HCT116 (cell line): ENCODE data around the gene ZNF330. TPM values are rescaled to one million over a fixed set of nuclear protein-coding genes. Genes with fewer than 3 reads are reported as not detected.

ENCODE experiments used
- ATAC-seq: fragments of 200-7000 bp; cut with Tn5 transposase; 2 replicates; pipeline ENCODE4 v1.9.1; 2020; ENCODE audit warnings: mild to moderate bottlenecking, moderate library complexity
- BruUV-seq: library from RNA; stranded (reverse); fragments of 400-500 nt; replicated peaks from 2 replicates; lab custom pipeline; 2021; lab: Mats Ljungman, UMichigan
- CTCF ChIA-PET: fragments of 300-600 bp; sonication (Branson Sonifier 250); formaldehyde crosslinking; loops from one replicate; lab custom pipeline; 2021; ENCODE audit warnings: antibody characterized with exemption; lab: Charles Lee
- POLR2A ChIA-PET: fragments of 300-600, 350-600 bp; sonication (Branson Sonifier 250); formaldehyde crosslinking; loops from one replicate; lab custom pipeline; 2021; ENCODE audit warnings: antibody characterized with exemption; lab: Charles Lee
- RAD21 ChIA-PET, 2 experiments: fragments of 300-600 bp; sonication (Branson Sonifier 250); formaldehyde crosslinking; loops; one replicate each; lab custom pipeline; 2023; ENCODE audit warnings: low total read pairs in 2 of 2; ENCODE audit not compliant: uncharacterized antibody in 2 of 2, unreplicated experiment in 2 of 2, low non-redundant PET in 1 of 2; lab: Charles Lee
- DNase-seq: peaks from one replicate; pipeline ENCODE4 v3.0.0-alpha.2; 2010; ENCODE audit warnings: low read depth, low spot score
- H2AFZ ChIP-seq: fragments of 200-600 bp; shearing (Covaris generic), sonication (generic); 2 replicates; pipeline ENCODE4 v1.6.1; 2017; ENCODE audit warnings: low read depth, mixed run types, mixed read lengths, antibody characterized with exemption, low read length; ENCODE audit not compliant: poor library complexity, severe bottlenecking
- H3K27ac ChIP-seq: 2 replicates; pipeline ENCODE4 v1.5.1; 2012; ENCODE audit warnings: low read depth, low read length
- H3K27me3 ChIP-seq: fragments of 200-600 bp; sonication (generic); 2 replicates; pipeline ENCODE4 v1.6.1; 2016; ENCODE audit warnings: mixed run types, low read length, mixed read lengths; ENCODE audit not compliant: insufficient read depth
- H3K36me3 ChIP-seq, 2 experiments: fragments of 200-500 bp in 1 of 2; fragments of 200-600 bp in 1 of 2; sonication (Bioruptor generic) in 1 of 2; sonication (generic) in 1 of 2; 2 replicates each; pipeline versions ENCODE4 v1.5.1 to v1.6.1; 2014 to 2016; ENCODE audit warnings: low read length in 2 of 2, inconsistent platforms in 1 of 2, mixed read lengths in 1 of 2, mixed run types in 1 of 2; ENCODE audit not compliant: insufficient read depth in 2 of 2, control insufficient read depth in 1 of 2
- H3K4me1 ChIP-seq, 2 experiments: fragments of 200-600 bp in 1 of 2; sonication (generic) in 1 of 2; 2 replicates each; pipeline versions ENCODE4 v1.5.1 to v1.6.1; 2012 to 2017; ENCODE audit warnings: low read length in 2 of 2, inconsistent platforms in 1 of 2, mild to moderate bottlenecking in 1 of 2, mixed read lengths in 1 of 2, mixed run types in 1 of 2, moderate library complexity in 1 of 2; ENCODE audit not compliant: insufficient read depth in 2 of 2, control insufficient read depth in 1 of 2
- H3K4me2 ChIP-seq: fragments of 200-600 bp; sonication (generic); 2 replicates; pipeline ENCODE4 v1.6.1; 2017; ENCODE audit warnings: mixed run types, low read length, mixed read lengths
- H3K4me3 ChIP-seq, 2 experiments: fragments of 200-600 bp in 1 of 2; sonication (generic) in 1 of 2; replicated peaks in 1 of 2; 2 replicates each; pipeline ENCODE4 v1.5.1; 2011 to 2016; ENCODE audit warnings: low read length in 2 of 2, control low read depth in 1 of 2, low read depth in 1 of 2, mild to moderate bottlenecking in 1 of 2, mixed read lengths in 1 of 2, mixed run types in 1 of 2
- H3K79me2 ChIP-seq: fragments of 200-600 bp; sonication (generic); 2 replicates; pipeline ENCODE4 v1.6.1; 2017; ENCODE audit warnings: mild to moderate bottlenecking, mixed run types, low read length, moderate library complexity, mixed read lengths; ENCODE audit not compliant: insufficient read depth
- H3K9ac ChIP-seq: fragments of 200-600 bp; sonication (generic); 2 replicates; pipeline ENCODE4 v1.6.1; 2016; ENCODE audit warnings: low read length, mixed read lengths
- H3K9me2 ChIP-seq: fragments of 200-600 bp; sonication (generic), shearing (Covaris generic); 2 replicates; pipeline ENCODE4 v1.6.1; 2017; ENCODE audit warnings: mixed run types, mild to moderate bottlenecking, moderate library complexity; ENCODE audit not compliant: insufficient read depth
- H3K9me3 ChIP-seq, 2 experiments: fragments of 200-500 bp in 1 of 2; fragments of 200-600 bp in 1 of 2; sonication (Bioruptor generic) in 1 of 2; sonication (generic) in 1 of 2; 2 replicates each; pipeline ENCODE4 v1.6.1; 2014 to 2017; ENCODE audit warnings: low read length in 2 of 2, mixed read lengths in 2 of 2, inconsistent platforms in 1 of 2, low read depth in 1 of 2, mild to moderate bottlenecking in 1 of 2, mixed run types in 1 of 2, moderate library complexity in 1 of 2; ENCODE audit not compliant: control insufficient read depth in 1 of 2, insufficient read depth in 1 of 2
- H4K20me1 ChIP-seq: fragments of 200-600 bp; sonication (generic), shearing (Covaris generic); 2 replicates; pipeline ENCODE4 v1.6.1; 2017; ENCODE audit warnings: mixed run types, mild to moderate bottlenecking, moderate library complexity; ENCODE audit not compliant: insufficient read depth
- CEBPB ChIP-seq: IDR thresholded peaks from 2 replicates; pipeline ENCODE4 v1.6.1; 2012; ENCODE audit warnings: low read depth
- EGR1 ChIP-seq: IDR thresholded peaks from 2 replicates; pipeline ENCODE4 v1.6.1; 2012; ENCODE audit warnings: low read depth
- EZH2phosphoT487 ChIP-seq: fragments of 200-600 bp; IDR thresholded peaks from 2 replicates; pipeline ENCODE4 v1.6.1; 2018; ENCODE audit warnings: antibody characterized with exemption, borderline replicate concordance
- FOSL1 ChIP-seq: IDR thresholded peaks from 2 replicates; pipeline ENCODE4 v1.6.1; 2012; ENCODE audit warnings: low read depth
- MAX ChIP-seq: IDR thresholded peaks from 2 replicates; pipeline ENCODE4 v1.6.1; 2012
- RAD21 ChIP-seq: IDR thresholded peaks from 2 replicates; pipeline ENCODE4 v1.6.1; 2012; ENCODE audit warnings: low read depth, mild to moderate bottlenecking
- REST ChIP-seq: IDR thresholded peaks from 2 replicates; pipeline ENCODE4 v1.6.1; 2012; ENCODE audit warnings: low read depth
- SIN3A ChIP-seq: IDR thresholded peaks from 2 replicates; pipeline ENCODE4 v1.6.1; 2012; ENCODE audit warnings: low read depth
- SRF ChIP-seq: IDR thresholded peaks from 2 replicates; pipeline ENCODE4 v1.6.1; 2012; ENCODE audit warnings: low read depth
- TCF7L2 ChIP-seq: IDR thresholded peaks from 2 replicates; pipeline ENCODE4 v1.7.0; 2011; ENCODE audit warnings: borderline replicate concordance, inconsistent platforms; ENCODE audit not compliant: insufficient read depth, insufficient read length; ENCODE audit errors: extremely low read depth
- YY1 ChIP-seq: IDR thresholded peaks from 2 replicates; pipeline ENCODE4 v1.6.1; 2011; ENCODE audit warnings: low read length, low read depth, moderate library complexity, mild to moderate bottlenecking; ENCODE audit not compliant: insufficient replicate concordance; ENCODE audit errors: extremely low read depth
- intact Hi-C: fragments of 100-400 bp; cut with micrococcal nuclease; formaldehyde crosslinking; loops from 2 replicates; pipeline ENCODE4 v1.10.0; 2022
- total RNA-seq: library from RNA; stranded (reverse); gene quantifications from one replicate; pipeline ENCODE4 v1.2.1, GENCODE V29; 2021; ENCODE audit not compliant: unreplicated experiment

The ZNF330 gene
- total RNA-seq, 1 experiment from 2014 or later, result 49.1 TPM

GRCh38 chr4:141195095-141195707 lies 25.5 kb upstream of the ZNF330 start:
- TF ChIP-seq EGR1, result no peak
- no peak for TF ChIP-seq YY1
- TF ChIP-seq EZH2phosphoT487, result no peak
- no peak for TF ChIP-seq CEBPB
- TF ChIP-seq SIN3A, result no peak
- TF ChIP-seq REST, result no peak
- TF ChIP-seq MAX, result no peak
- no peak for TF ChIP-seq TCF7L2
- no peak for TF ChIP-seq FOSL1
- no peak for TF ChIP-seq RAD21
- no peak for TF ChIP-seq SRF
- TF ChIP-seq, all 23 proteins: peak for 0
- POLR2A ChIA-PET, result no interaction called here

More at GRCh38 chr4:141195095-141195707, 25.5 kb upstream of the ZNF330 start:
- Histone ChIP-seq H3K4me2 (no peak overlapping the region), H3K9me3 (no peaks in the 10 kb centered on the region), H3K27ac (no peak overlapping the region), H3K79me2 (no peaks in the 10 kb centered on the region), H3K4me1 (no peaks in the 10 kb centered on the region), H3K9ac (no peak overlapping the region), H4K20me1 (no peaks in the 10 kb centered on the region), H3K27me3 (no peaks in the 10 kb centered on the region), H2AFZ (no peak overlapping the region), H3K4me3 (no peak overlapping the region), H3K36me3 (no peaks in the 10 kb centered on the region), H3K9me2 (no peaks in the 10 kb centered on the region)
- no peak for ATAC-seq
- no TSS peak for BruUV-seq
- intact Hi-C loops, result no loop called here
- ChIA-PET RAD21 (no interaction called here), CTCF (no interaction called here)
- no peak for DNase-seq
